RWPE2 (cell line): ENCODE results near the gene ITPR1.

Experiments
- ATAC-seq: fragments of 200-7000 bp; cut with Tn5 transposase; 3 replicates; pipeline ENCODE4 v1.9.1; 2021; ENCODE audit warnings: low read depth
- DNase-seq: peaks from one replicate; pipeline ENCODE4 v3.0.0-alpha.2; 2020; ENCODE audit warnings: low spot score
- H3K27ac ChIP-seq: fragments of 450-650 bp; 2 replicates; pipeline ENCODE4 v1.5.1; 2017; ENCODE audit warnings: mild to moderate bottlenecking; ENCODE audit not compliant: poor library complexity, severe bottlenecking
- H3K27me3 ChIP-seq: fragments of 250-450 bp; sonication (Bioruptor Pico); 2 replicates; pipeline ENCODE4 v1.5.1; 2021; ENCODE audit warnings: mild to moderate bottlenecking, moderate library complexity; ENCODE audit not compliant: insufficient read depth, poor library complexity, severe bottlenecking
- H3K36me3 ChIP-seq: fragments of 250-450 bp; sonication (Bioruptor Pico); 2 replicates; pipeline ENCODE4 v1.5.1; 2020; ENCODE audit warnings: low read depth, mild to moderate bottlenecking, moderate library complexity
- H3K4me1 ChIP-seq: fragments of 250-450 bp; sonication (Bioruptor Pico); 2 replicates; pipeline ENCODE4 v1.5.1; 2021; ENCODE audit warnings: mild to moderate bottlenecking, moderate library complexity; ENCODE audit not compliant: insufficient read depth, poor library complexity, severe bottlenecking
- H3K4me3 ChIP-seq: fragments of 250-450 bp; sonication (Bioruptor Pico); 2 replicates; pipeline ENCODE4 v1.5.1; 2021; ENCODE audit warnings: mild to moderate bottlenecking, moderate library complexity; ENCODE audit not compliant: severe bottlenecking
- H3K9me3 ChIP-seq: fragments of 250-450 bp; sonication (Bioruptor Pico); 2 replicates; pipeline ENCODE4 v1.5.1; 2021; ENCODE audit warnings: mild to moderate bottlenecking, moderate library complexity; ENCODE audit not compliant: severe bottlenecking
- CTCF ChIP-seq: fragments of 450-650 bp; IDR thresholded peaks from one replicate; pipeline ENCODE4 v1.5.1; 2017; ENCODE audit warnings: mild to moderate bottlenecking, moderate library complexity; ENCODE audit not compliant: poor library complexity, severe bottlenecking

ITPR1 gene

DNA sequence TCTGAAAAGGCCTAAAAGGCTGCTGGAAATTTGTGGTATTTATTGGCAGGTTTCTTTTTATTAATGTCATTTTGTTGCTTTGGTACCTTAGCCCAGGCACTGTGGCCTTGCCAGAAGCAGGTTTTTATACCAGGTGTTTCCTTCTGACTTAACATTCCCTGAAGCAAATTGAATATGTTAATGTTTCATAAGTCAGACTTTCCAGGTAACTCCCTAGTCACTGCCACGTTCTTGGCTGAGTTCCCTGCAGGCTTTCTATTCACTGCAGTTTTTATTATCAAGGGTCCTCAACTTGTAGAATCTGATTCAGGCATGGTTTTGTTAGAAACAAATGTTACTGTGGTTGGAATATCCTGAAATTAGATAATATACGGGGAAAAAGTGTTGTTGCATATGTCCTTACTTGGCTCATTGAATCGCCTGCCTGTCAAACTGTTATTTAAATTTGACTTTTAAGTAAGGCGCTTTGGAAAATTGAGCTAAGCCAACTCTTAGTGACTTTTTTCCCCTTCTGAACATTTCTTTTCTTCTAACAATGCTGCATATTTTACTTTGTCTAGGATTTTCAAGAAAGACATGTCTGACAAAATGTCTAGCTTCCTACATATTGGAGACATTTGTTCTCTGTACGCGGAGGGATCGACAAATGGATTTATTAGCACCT is 22.9 kb downstream of the ITPR1 start:
- no peaks in the 10 kb centered on the region for H3K27me3 ChIP-seq
- no peak for ATAC-seq
- no peak for TF ChIP-seq CTCF
- H3K9me3 ChIP-seq: no peaks in the 10 kb centered on the region
- no peak overlapping the region for H3K4me3 ChIP-seq
- no peaks in the 10 kb centered on the region for H3K4me1 ChIP-seq
- H3K27ac ChIP-seq: no peak overlapping the region
- DNase-seq: no peak
- no peaks in the 10 kb centered on the region for H3K36me3 ChIP-seq

- H3K4me1 ChIP-seq: no peaks in the 10 kb centered on the region
- no peaks in the 10 kb centered on the region for H3K27me3 ChIP-seq
- ATAC-seq (no peak), DNase-seq (no peak)
- no peak overlapping the region for H3K27ac ChIP-seq
- no peak overlapping the region for H3K4me3 ChIP-seq
- H3K9me3 ChIP-seq: no peaks in the 10 kb centered on the region
- TF ChIP-seq CTCF: no peak
- no peaks in the 10 kb centered on the region for H3K36me3 ChIP-seq
Measured at GRCh38 chr3:4517093-4517492, 23.9 kb downstream of the ITPR1 start.

GRCh38 chr3:4517643-4518311 is 24.6 kb downstream of the ITPR1 start:
- H3K36me3 ChIP-seq: no peaks in the 10 kb centered on the region
- TF ChIP-seq CTCF: no peak
- no peak overlapping the region for H3K27ac ChIP-seq
- no peaks in the 10 kb centered on the region for H3K9me3 ChIP-seq
- no peaks in the 10 kb centered on the region for H3K4me1 ChIP-seq
- no peaks in the 10 kb centered on the region for H3K27me3 ChIP-seq
- no peak overlapping the region for H3K4me3 ChIP-seq
- DNase-seq (no peak), ATAC-seq (no peak)

- Histone ChIP-seq H3K27me3 (no peaks in the 10 kb centered on the region), H3K27ac (no peak overlapping the region), H3K9me3 (no peaks in the 10 kb centered on the region), H3K4me3 (no peak overlapping the region), H3K36me3 (no peaks in the 10 kb centered on the region), H3K4me1 (no peaks in the 10 kb centered on the region)
- DNase-seq (no peak), ATAC-seq (no peak)
- no peak for TF ChIP-seq CTCF
Measured at GRCh38 chr3:4520033-4520816, 27.1 kb downstream of the ITPR1 start.
